GM12865 (cell line): Measurements from ENCODE around the gene FAM234A.

ENCODE experiments used
- DNase-seq: peaks from one replicate; pipeline ENCODE4 v3.0.0; 2010; ENCODE audit warnings: low read depth
- H3K4me3 ChIP-seq: 2 replicates; pipeline ENCODE4 v1.5.1; 2011; ENCODE audit warnings: mild to moderate bottlenecking, low read depth, low read length, control low read depth
- TF ChIP-seq, protein P1 (sequence below): IDR thresholded peaks from 2 replicates; pipeline ENCODE4 v1.5.1; 2011; ENCODE audit warnings: low read length, control low read depth, low read depth, inconsistent platforms; ENCODE audit not compliant: insufficient read depth; ENCODE audit errors: missing control alignments

Gene FAM234A

DNA sequence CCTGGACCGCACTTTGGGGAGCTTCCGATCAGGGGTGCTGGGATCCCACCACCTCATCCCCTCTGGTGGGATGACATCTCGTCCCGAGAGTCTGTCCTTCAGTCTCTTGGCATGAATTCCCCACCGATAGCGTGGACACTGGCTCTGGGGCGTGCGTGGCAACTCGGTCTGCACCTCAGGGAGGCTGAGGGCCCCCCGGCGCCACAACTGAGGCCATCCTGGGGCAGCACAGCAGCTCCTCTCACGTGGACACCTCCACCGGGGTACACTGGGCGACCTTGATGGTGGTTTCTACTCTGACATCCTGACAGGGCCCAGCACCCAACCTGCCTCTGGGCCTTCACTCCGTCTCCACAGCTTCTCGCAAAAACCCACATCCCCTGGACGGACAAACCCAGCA is 56.9 kb downstream of the FAM234A start:
- TF ChIP-seq, protein P1, sequence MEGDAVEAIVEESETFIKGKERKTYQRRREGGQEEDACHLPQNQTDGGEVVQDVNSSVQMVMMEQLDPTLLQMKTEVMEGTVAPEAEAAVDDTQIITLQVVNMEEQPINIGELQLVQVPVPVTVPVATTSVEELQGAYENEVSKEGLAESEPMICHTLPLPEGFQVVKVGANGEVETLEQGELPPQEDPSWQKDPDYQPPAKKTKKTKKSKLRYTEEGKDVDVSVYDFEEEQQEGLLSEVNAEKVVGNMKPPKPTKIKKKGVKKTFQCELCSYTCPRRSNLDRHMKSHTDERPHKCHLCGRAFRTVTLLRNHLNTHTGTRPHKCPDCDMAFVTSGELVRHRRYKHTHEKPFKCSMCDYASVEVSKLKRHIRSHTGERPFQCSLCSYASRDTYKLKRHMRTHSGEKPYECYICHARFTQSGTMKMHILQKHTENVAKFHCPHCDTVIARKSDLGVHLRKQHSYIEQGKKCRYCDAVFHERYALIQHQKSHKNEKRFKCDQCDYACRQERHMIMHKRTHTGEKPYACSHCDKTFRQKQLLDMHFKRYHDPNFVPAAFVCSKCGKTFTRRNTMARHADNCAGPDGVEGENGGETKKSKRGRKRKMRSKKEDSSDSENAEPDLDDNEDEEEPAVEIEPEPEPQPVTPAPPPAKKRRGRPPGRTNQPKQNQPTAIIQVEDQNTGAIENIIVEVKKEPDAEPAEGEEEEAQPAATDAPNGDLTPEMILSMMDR, result no peak
- DNase-seq, result no peak
- H3K4me3 ChIP-seq, result no peak overlapping the region

DNA sequence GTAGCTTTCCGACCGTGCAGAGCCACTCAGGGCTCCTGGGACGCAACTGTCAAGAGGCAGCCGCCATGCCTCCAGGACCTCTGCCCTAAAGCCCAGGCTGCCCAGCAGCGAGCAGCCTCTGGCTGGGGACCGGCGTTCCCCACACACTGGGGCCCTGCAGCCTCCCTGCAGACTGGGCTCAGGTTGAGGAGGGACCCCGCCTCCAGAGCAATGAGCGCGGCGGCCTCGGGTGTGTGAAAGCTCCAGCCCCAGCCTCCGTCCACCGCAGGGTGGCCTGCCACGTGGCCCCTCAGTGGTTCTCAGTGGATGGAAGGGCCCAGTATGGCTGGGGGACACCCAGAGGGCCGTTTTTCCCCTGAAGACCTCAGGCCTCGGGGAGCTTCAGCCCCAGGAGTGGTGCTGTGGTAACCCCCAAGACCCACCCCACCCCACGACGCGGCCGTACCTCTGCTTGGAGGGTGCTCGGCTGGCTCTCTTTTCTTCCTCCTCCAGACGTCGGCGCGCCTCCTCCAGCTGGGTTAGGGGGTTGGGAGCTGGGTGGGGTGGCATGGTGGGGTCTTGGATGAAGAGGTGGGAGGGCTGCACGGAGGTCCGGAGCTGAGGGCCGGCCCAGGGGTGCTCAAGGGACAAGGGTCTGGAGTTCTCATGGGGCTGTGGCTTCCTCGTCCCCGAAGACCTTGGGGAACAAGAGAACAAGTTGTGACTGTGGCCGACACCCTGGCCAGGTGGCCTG is 58.6 kb downstream of the FAM234A start:
- H3K4me3 ChIP-seq, result no peak overlapping the region
- DNase-seq, result no peak
- TF ChIP-seq, protein P1, result no peak

DNA sequence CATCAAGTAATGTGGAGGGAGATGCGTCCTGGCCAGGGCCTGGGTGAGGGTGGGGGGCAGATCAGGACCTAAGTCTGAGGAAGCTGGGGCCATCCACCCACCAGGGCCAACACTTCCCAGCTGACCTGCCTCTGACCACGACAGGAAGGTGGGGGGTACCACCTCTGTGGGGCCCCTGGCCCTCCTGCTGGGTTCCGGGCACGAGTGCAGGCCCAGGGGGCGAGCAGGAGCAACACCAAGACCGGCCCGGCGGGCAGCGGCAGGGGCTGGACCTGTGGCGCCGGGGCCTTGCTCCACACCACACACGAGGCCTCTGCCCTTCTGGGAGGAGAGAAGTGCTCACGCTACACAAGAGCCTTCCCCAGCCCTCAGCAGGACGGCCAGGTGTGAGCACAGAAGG is 61.7 kb downstream of the FAM234A start:
- no peak for DNase-seq
- TF ChIP-seq, protein P1, result no peak
- H3K4me3 ChIP-seq, result no peak overlapping the region

DNA sequence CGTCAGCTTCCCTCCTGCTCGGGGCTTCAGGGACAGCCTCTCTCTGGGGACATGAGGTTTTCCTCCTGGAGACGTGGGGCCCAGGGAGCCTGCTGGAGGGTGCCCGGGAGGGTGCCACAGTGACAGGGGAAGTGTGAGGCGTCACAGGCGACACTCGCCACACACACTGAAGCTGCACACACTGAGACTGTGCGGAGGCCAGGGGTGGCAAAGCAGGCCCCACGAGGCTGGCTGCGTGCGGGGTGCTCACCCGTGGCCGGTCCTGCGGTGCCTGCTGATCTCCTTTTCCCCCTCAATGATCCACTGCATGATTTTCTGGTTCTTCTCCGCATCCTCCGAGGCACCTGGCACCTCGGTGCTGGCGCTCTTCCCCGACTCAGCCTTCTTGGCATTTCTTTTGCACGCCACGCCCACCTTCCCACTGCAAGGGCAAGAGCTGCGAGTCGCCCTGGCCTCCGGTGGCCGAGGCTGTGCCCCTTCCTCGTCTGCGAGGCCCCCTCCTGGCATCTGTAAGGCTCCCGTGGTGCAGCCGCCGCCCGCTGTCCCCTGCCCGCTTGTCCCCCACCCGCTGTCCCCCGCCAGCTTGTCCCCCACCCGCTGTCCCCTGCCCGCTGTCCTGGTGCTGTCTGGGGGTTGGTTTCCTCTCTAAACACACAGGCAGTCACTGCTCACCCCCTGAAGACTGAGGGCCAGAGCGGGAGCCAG is 62.3 kb downstream of the FAM234A start:
- DNase-seq, result no peak
- TF ChIP-seq, protein P1, result no peak
- H3K4me3 ChIP-seq, result no peak overlapping the region

DNA sequence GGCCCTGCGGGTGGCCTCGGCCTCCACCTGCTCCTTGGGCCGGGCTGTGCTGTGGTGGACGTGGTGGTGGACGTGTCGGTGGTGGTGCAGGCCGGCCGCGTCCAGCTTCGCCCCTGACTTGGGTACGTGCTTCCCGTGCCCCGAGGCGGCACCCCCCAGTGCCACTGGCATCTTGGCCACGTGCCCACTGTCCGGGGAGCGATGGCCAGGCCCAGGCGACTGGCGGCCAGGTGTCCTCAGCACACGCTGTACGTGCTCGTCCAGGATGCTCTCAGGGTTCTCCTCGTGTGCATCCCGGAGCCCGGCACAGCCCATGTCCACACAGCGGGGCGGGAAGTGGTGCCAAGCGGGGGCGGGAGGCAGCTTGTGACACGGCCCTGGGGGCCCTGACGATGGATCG is 63.2 kb downstream of the FAM234A start:
- no peak for DNase-seq
- H3K4me3 ChIP-seq, result no peak overlapping the region
- TF ChIP-seq, protein P1, result no peak

DNA sequence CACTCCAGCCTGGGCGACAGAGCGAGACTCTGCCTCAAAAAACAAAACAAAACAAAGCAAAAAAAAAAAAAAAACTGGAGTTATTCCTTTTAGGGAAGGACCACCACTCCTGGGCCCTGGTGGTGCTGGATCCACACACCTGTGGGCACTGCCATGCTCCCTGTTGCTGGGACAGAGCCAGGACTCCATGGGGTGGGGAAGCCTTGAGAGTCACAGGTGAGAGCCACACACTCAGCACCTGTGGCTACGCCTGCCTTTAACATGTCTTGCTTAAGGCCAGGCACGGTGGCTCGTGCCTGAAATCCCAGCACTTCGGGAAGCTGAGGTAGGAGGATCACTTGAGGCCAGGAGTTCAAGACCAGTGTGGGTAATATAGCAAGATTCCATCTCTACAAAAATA is 66.6 kb downstream of the FAM234A start:
- TF ChIP-seq, protein P1, result no peak
- no peak overlapping the region for H3K4me3 ChIP-seq
- DNase-seq, result no peak
